H1 (cell line): ENCODE results near the gene C22orf23. TPM values are rescaled to one million over a fixed set of nuclear protein-coding genes. Genes with fewer than 3 reads are reported as not detected.
A peak's percentile ranks its signal among the peaks of the same experiment; 100 is the strongest.

Source experiments
- CTCF ChIA-PET: fragments of 300-600 bp; sonication (Branson Sonifier 250); formaldehyde crosslinking; loops from one replicate; lab custom pipeline; 2021; ENCODE audit not compliant: partially characterized antibody; lab: Charles Lee
- POLR2A ChIA-PET: fragments of 300-600 bp; sonication (Branson Sonifier 250); formaldehyde crosslinking; loops from one replicate; lab custom pipeline; 2021; ENCODE audit warnings: inconsistent platforms; ENCODE audit not compliant: partially characterized antibody; lab: Charles Lee
- DNase-seq, 2 experiments: peaks; one replicate each; pipeline versions ENCODE4 v3.0.0 to v3.0.0-alpha.2; 2010 to 2022; ENCODE audit warnings: low spot score in 2 of 2, low read depth in 1 of 2, mixed read lengths in 1 of 2
- FAIRE-seq: peaks from 2 replicates; lab custom pipeline; 2011; peaks lifted over from hg19 to GRCh38; lab: Jason Lieb, UNC
- H2AFZ ChIP-seq: 2 replicates; pipeline ENCODE4 v1.8.1; 2012; ENCODE audit warnings: low read length, inconsistent platforms
- H2AK5ac ChIP-seq: 2 replicates; pipeline ENCODE4 v1.6.1; 2013; ENCODE audit warnings: low read depth, low read length
- H2BK120ac ChIP-seq: replicated peaks from 2 replicates; pipeline ENCODE3; 2013; ENCODE audit warnings: low read depth, low read length, inconsistent platforms
- H2BK12ac ChIP-seq: 2 replicates; pipeline ENCODE4 v1.6.1; 2013; ENCODE audit warnings: low read depth, low read length
- H2BK15ac ChIP-seq: 2 replicates; pipeline ENCODE4 v1.6.1; 2013; ENCODE audit warnings: low read length
- H2BK20ac ChIP-seq: 2 replicates; pipeline ENCODE4 v1.6.1; 2013; ENCODE audit warnings: low read length
- H2BK5ac ChIP-seq: 2 replicates; pipeline ENCODE4 v1.6.1; 2013; ENCODE audit warnings: low read depth, low read length
- H3K14ac ChIP-seq: 2 replicates; pipeline ENCODE4 v1.6.1; 2013; ENCODE audit warnings: inconsistent platforms; ENCODE audit not compliant: insufficient read length
- H3K18ac ChIP-seq: 2 replicates; pipeline ENCODE4 v1.6.1; 2013; ENCODE audit warnings: low read length; ENCODE audit errors: extremely low read depth
- H3K23ac ChIP-seq: 2 replicates; pipeline ENCODE4 v1.6.1; 2013; ENCODE audit warnings: inconsistent platforms; ENCODE audit not compliant: insufficient read length
- H3K23me2 ChIP-seq: 2 replicates; pipeline ENCODE4 v1.6.1; 2013; ENCODE audit warnings: low read depth, low read length
- H3K27ac ChIP-seq: 2 replicates; pipeline ENCODE4 v1.6.1; 2011; ENCODE audit warnings: low read depth, low read length, inconsistent platforms
- H3K27me3 ChIP-seq, 4 experiments: replicated peaks in 1 of 4; 1 replicate in 1 of 4; 2 replicates in 3 of 4; pipeline versions ENCODE4 v1.6.1 to v1.8.1; 2011 to 2013; ENCODE audit warnings: low read length in 3 of 4, mild to moderate bottlenecking in 3 of 4, inconsistent platforms in 2 of 4, mixed read lengths in 2 of 4, moderate library complexity in 1 of 4; ENCODE audit not compliant: control insufficient read depth in 3 of 4, insufficient read depth in 3 of 4; ENCODE audit errors: extremely low read depth in 1 of 4
- H3K36me3 ChIP-seq, 4 experiments: 2 replicates each; pipeline versions ENCODE4 v1.6.1 to v1.8.1; 2011 to 2013; ENCODE audit warnings: mild to moderate bottlenecking in 4 of 4, low read length in 3 of 4, moderate library complexity in 2 of 4, control low read depth in 1 of 4, inconsistent platforms in 1 of 4; ENCODE audit not compliant: insufficient read depth in 4 of 4, control insufficient read depth in 2 of 4
- H3K4ac ChIP-seq: replicated peaks from 2 replicates; pipeline ENCODE3; 2013; ENCODE audit warnings: low read length, low read depth, mixed read lengths, inconsistent platforms; ENCODE audit not compliant: insufficient read length
- H3K4me1 ChIP-seq, 4 experiments: replicated peaks in 1 of 4; 1 replicate in 1 of 4; 2 replicates in 3 of 4; pipeline versions ENCODE4 v1.6.1 to v1.8.1; 2011 to 2013; ENCODE audit warnings: low read length in 3 of 4, inconsistent platforms in 2 of 4, mixed read lengths in 1 of 4; ENCODE audit not compliant: insufficient read depth in 4 of 4, control insufficient read depth in 3 of 4
- H3K4me2 ChIP-seq, 2 experiments: 2 replicates each; pipeline versions ENCODE4 v1.6.1 to v1.8.1; 2011 to 2013; ENCODE audit warnings: low read depth in 2 of 2, low read length in 2 of 2, control low read depth in 1 of 2, inconsistent platforms in 1 of 2, mild to moderate bottlenecking in 1 of 2; ENCODE audit not compliant: insufficient read depth in 1 of 2
- H3K4me3 ChIP-seq, 4 experiments: fragments of 200-600, 300-600 bp in 1 of 4; sonication (generic), shearing (Covaris generic), sonication (Bioruptor Twin) in 1 of 4; 2 replicates each; pipeline versions ENCODE4 v1.5.1 to v1.8.1; 2011 to 2016; ENCODE audit warnings: low read length in 4 of 4, low read depth in 3 of 4, control low read depth in 2 of 4, inconsistent platforms in 2 of 4, mild to moderate bottlenecking in 2 of 4, mixed read lengths in 1 of 4, moderate library complexity in 1 of 4; ENCODE audit not compliant: insufficient read depth in 2 of 4; ENCODE audit errors: extremely low read depth in 1 of 4
- H3K56ac ChIP-seq: replicated peaks from 2 replicates; pipeline ENCODE3; 2013; ENCODE audit warnings: low read depth, mild to moderate bottlenecking, mixed read lengths, low read length, inconsistent platforms; ENCODE audit not compliant: insufficient read length
- H3K79me1 ChIP-seq: 2 replicates; pipeline ENCODE4 v1.6.1; 2013; ENCODE audit warnings: low read depth, low read length, control low read depth
- H3K79me2 ChIP-seq, 2 experiments: 2 replicates each; pipeline versions ENCODE4 v1.6.1 to v1.8.1; 2012 to 2013; ENCODE audit warnings: low read length in 2 of 2, mild to moderate bottlenecking in 2 of 2, inconsistent platforms in 1 of 2; ENCODE audit not compliant: insufficient read depth in 2 of 2, control insufficient read depth in 1 of 2
- H3K9ac ChIP-seq, 4 experiments: replicated peaks in 1 of 4; 1 replicate in 1 of 4; 2 replicates in 3 of 4; pipeline versions ENCODE4 v1.6.1 to v1.8.1; 2011 to 2013; ENCODE audit warnings: low read depth in 3 of 4, low read length in 3 of 4, control low read depth in 2 of 4, mild to moderate bottlenecking in 2 of 4, moderate library complexity in 2 of 4, inconsistent platforms in 1 of 4; ENCODE audit errors: extremely low read depth in 1 of 4
- H3K9me3 ChIP-seq, 2 experiments: 2 replicates each; pipeline versions ENCODE4 v1.6.1 to v1.8.1; 2012 to 2013; ENCODE audit warnings: mild to moderate bottlenecking in 2 of 2, moderate library complexity in 2 of 2, control low read depth in 1 of 2, inconsistent platforms in 1 of 2, low read depth in 1 of 2, low read length in 1 of 2, mixed read lengths in 1 of 2; ENCODE audit not compliant: insufficient read depth in 2 of 2
- H4K20me1 ChIP-seq, 2 experiments: replicated peaks in 1 of 2; 2 replicates each; pipeline versions ENCODE3 to v1.8.1; 2011 to 2013; ENCODE audit warnings: inconsistent platforms in 2 of 2, low read length in 2 of 2, mild to moderate bottlenecking in 1 of 2; ENCODE audit not compliant: insufficient read depth in 2 of 2, control insufficient read depth in 1 of 2
- H4K5ac ChIP-seq: 2 replicates; pipeline ENCODE4 v1.6.1; 2013; ENCODE audit warnings: low read length, low read depth, mixed read lengths, inconsistent platforms; ENCODE audit not compliant: insufficient read length
- H4K8ac ChIP-seq: 2 replicates; pipeline ENCODE4 v1.8.0; 2013; ENCODE audit warnings: mild to moderate bottlenecking, moderate library complexity, low read length, inconsistent platforms; ENCODE audit not compliant: insufficient read depth; ENCODE audit errors: extremely low read depth
- H4K91ac ChIP-seq: replicated peaks from 2 replicates; pipeline ENCODE3; 2013; ENCODE audit warnings: low read length, mixed read lengths, inconsistent platforms; ENCODE audit not compliant: insufficient read length
- BRCA1 ChIP-seq: IDR thresholded peaks from 2 replicates; pipeline ENCODE4 v1.6.1; 2012; ENCODE audit warnings: low read depth, low read length, improper control_type of control experiment
- CBX8 ChIP-seq: fragments of 300-800, 300-1000 bp; sonication (generic); IDR thresholded peaks from 2 replicates; pipeline ENCODE4 v1.7.1; 2016; ENCODE audit warnings: low read depth, low read length, borderline replicate concordance
- GTF2F1 ChIP-seq: IDR thresholded peaks from 2 replicates; pipeline ENCODE4 v1.6.1; 2012; ENCODE audit warnings: low read depth, low read length, improper control_type of control experiment, borderline replicate concordance
- JUND ChIP-seq: IDR thresholded peaks from 2 replicates; pipeline ENCODE4 v1.6.1; 2011; ENCODE audit warnings: mild to moderate bottlenecking, improper control_type of control experiment, low read length
- KDM5A ChIP-seq: fragments of 200-600 bp; IDR thresholded peaks from 2 replicates; pipeline ENCODE4 v1.7.1; 2012; ENCODE audit warnings: mild to moderate bottlenecking, low read length, inconsistent platforms, mixed read lengths
- PHF8 ChIP-seq: fragments of 200-600 bp; sonication (generic); conservative IDR thresholded peaks from 2 replicates; pipeline ENCODE4 v1.7.1; 2012; ENCODE audit warnings: low read depth, mild to moderate bottlenecking, inconsistent platforms, low read length, moderate library complexity
- RAD21 ChIP-seq, 2 experiments: IDR thresholded peaks in 1 of 2; conservative IDR thresholded peaks in 1 of 2; 2 replicates each; pipeline ENCODE4 v1.6.1; 2011; ENCODE audit warnings: low read depth in 2 of 2, low read length in 2 of 2, improper control_type of control experiment in 1 of 2, inconsistent platforms in 1 of 2, mild to moderate bottlenecking in 1 of 2, moderate library complexity in 1 of 2
- RXRA ChIP-seq: IDR thresholded peaks from 2 replicates; pipeline ENCODE4 v1.6.1; 2011; ENCODE audit warnings: low read depth, mild to moderate bottlenecking, low read length, moderate library complexity; ENCODE audit not compliant: insufficient read depth
- SIN3A ChIP-seq, 2 experiments: IDR thresholded peaks in 1 of 2; conservative IDR thresholded peaks in 1 of 2; 2 replicates each; pipeline ENCODE4 v1.6.1; 2011 to 2012; ENCODE audit warnings: low read length in 2 of 2, improper control_type of control experiment in 1 of 2, low read depth in 1 of 2, mild to moderate bottlenecking in 1 of 2
- TBP ChIP-seq: IDR thresholded peaks from 2 replicates; pipeline ENCODE4 v1.6.1; 2011; ENCODE audit warnings: low read depth, low read length, improper control_type of control experiment
- TEAD4 ChIP-seq: IDR thresholded peaks from 2 replicates; pipeline ENCODE4 v1.6.1; 2012; ENCODE audit warnings: low read depth, low read length, inconsistent platforms, mixed read lengths
- WGBS, 2 experiments: shearing (Covaris generic) in 1 of 2; methylation state at CpG; one replicate each; pipeline versions ENCODE4 v1.1.6 to v1.1.7; 2013 to 2015; ENCODE audit warnings: low lambda C conversion rate in 2 of 2, mixed read lengths in 2 of 2, inconsistent platforms in 1 of 2, low coverage in 1 of 2, missing lambda C conversion rate in 1 of 2; ENCODE audit not compliant: insufficient replicate concordance in 2 of 2, insufficient coverage in 1 of 2, insufficient read length in 1 of 2; ENCODE audit errors: extremely low coverage in 1 of 2, missing lambda C conversion rate in 1 of 2; 5-methylcytosine and 5-hydroxymethylcytosine counted together
- polyA plus RNA-seq, 7 experiments: library from polyadenylated mRNA; depleted of rRNA in 3 of 7; stranded (reverse) in 5 of 7; unstranded in 2 of 7; fragments of >200 nt in 5 of 7; fragments of 200-250 nt in 2 of 7; gene quantifications; 1 replicate in 5 of 7; 2 replicates in 1 of 7; 4 replicates in 1 of 7; pipeline versions ENCODE4 v1.2.1 to v1.2.3, GENCODE V29; 2011 to 2013; ENCODE audit warnings: missing spikeins in 2 of 7, mixed read lengths in 2 of 7
- total RNA-seq: library from RNA; stranded (reverse); fragmentation: NEBNext Ultra II Directional; extraction: Animal tissue kit (Norgen Biotek cat#: 25700); gene quantifications from 2 replicates; pipeline ENCODE4 v1.2.1, GENCODE V29; 2021

Gene C22orf23
- total and polyA plus RNA-seq, 2 of the 8 experiments (the other 6 are each of a cell fraction or from before 2014, with no cell fraction given) = 0.50 to 0.54 TPM

DNA sequence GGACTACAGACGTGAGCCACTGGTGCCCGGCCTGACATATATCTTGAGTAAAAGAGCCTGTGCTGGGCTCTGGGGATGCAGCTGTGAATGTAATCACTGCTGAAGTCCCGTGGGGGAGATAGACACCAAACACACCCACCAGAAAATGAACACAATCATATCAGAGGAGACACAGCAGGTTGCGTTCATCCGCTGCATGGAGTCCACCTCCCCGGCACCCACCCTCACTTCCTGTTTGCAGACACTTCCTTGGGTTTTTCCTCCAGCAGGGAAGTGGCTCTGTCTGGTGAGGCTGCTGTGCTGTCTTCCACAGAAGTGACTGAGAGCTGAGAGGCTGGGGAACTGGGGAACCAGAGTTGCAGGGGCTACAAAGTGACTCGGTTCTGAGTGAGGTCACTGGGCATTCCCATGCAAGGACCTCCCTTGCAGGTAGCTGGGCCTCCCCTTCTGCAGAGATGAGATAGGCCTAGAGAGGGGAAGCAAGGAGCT, 40.1 kb downstream of the C22orf23 start:
- H4K20me1 ChIP-seq = peaks cover 1 to 8% of the 10 kb centered on the region in 2 experiments
- H2BK120ac ChIP-seq = no peak overlapping the region
- H4K91ac ChIP-seq = no peak overlapping the region
- no peak overlapping the region for H3K14ac ChIP-seq
- no peak overlapping the region; a peak in 1 of 7 replicates for H3K9ac ChIP-seq
- peaks cover 2% of the 10 kb centered on the region for H3K79me1 ChIP-seq
- H3K4ac ChIP-seq = no peak overlapping the region
- H2BK15ac ChIP-seq = no peak overlapping the region
- no peak overlapping the region for H2BK12ac ChIP-seq
- 94% methylated on average over 7 of the region's 7 CpGs; no CpG with 5 or more reads in 1 of the 2 experiments for WGBS, 2 experiments
- H2BK20ac ChIP-seq = no peak overlapping the region
- H3K4me1 ChIP-seq = peaks cover 0 to 19% (median 9%) of the 10 kb centered on the region in 4 experiments; a peak in 6 of 7 replicates
- H3K36me3 ChIP-seq = peaks cover 0 to 19% (median 3%) of the 10 kb centered on the region in 4 experiments; a peak in 2 of 8 replicates
- H3K4me3 ChIP-seq = no peak overlapping the region
- no peaks in the 10 kb centered on the region for H3K27me3 ChIP-seq
- no peak overlapping the region for H3K18ac ChIP-seq
- H3K27ac ChIP-seq = no peak overlapping the region; the same call in 1 of the 2 replicates
- H3K23me2 ChIP-seq = no peaks in the 10 kb centered on the region
- CTCF ChIA-PET = interaction anchor here (0.7 to 1.7 kb wide), 4 partner anchors 14 to 52 kb away, joined by 3 to 6 read pairs (median 4); no protein-coding TSS in a partner anchor
- H4K8ac ChIP-seq = peak overlapping the region; percentile 64; the same call in 1 of the 2 replicates
- H3K56ac ChIP-seq = no peak overlapping the region
- no peaks in the 10 kb centered on the region for H3K9me3 ChIP-seq
- POLR2A ChIA-PET = interaction anchor here (1.2 to 8.7 kb wide), 5 partner anchors 9 to 104 kb away, joined by 3 to 150 read pairs (median 10); partner anchors contain the start of genes GCAT and MICALL1
- no peak overlapping the region for H2AFZ ChIP-seq
- peaks cover 0 to 6% of the 10 kb centered on the region in 2 experiments; a peak in 1 of 4 replicates for H3K79me2 ChIP-seq
- FAIRE-seq (no peak), DNase-seq (no peak)
- no peak overlapping the region for H4K5ac ChIP-seq
- no peak overlapping the region for H3K4me2 ChIP-seq
- no peak overlapping the region for H2BK5ac ChIP-seq
- H3K23ac ChIP-seq = no peak overlapping the region
- H2AK5ac ChIP-seq = no peak overlapping the region
- TF ChIP-seq BRCA1 (no peak), KDM5A (no peak), TEAD4 (no peak), RAD21 (IDR thresholded peaks at IDR 0.05 in 1 of 2, conservative IDR thresholded peaks at IDR 0.05 in 1 of 2; ENCODE audit: low read depth in 2 of 2, low read length in 2 of 2) (no peak), TBP (no peak), GTF2F1 (no peak), CBX8 (no peak), RXRA (no peak), PHF8 (no peak), SIN3A (conservative IDR thresholded peaks at IDR 0.05 in 1 of 2, IDR thresholded peaks at IDR 0.05 in 1 of 2; ENCODE audit: low read depth in 1 of 2, low read length in 2 of 2) (no peak), JUND (no peak)
- TF ChIP-seq, all 59 proteins: peak for 0
